ENCODE measurements around the gene FAM229B. TPM values are rescaled to one million over a fixed set of nuclear protein-coding genes. Genes with fewer than 3 reads are reported as not detected.

FAM229B gene
- total and polyA plus RNA-seq, 2 donors (not counting 1 experiment from before 2014, with no cell fraction given) = 20.3 to 23.8 TPM

DNA sequence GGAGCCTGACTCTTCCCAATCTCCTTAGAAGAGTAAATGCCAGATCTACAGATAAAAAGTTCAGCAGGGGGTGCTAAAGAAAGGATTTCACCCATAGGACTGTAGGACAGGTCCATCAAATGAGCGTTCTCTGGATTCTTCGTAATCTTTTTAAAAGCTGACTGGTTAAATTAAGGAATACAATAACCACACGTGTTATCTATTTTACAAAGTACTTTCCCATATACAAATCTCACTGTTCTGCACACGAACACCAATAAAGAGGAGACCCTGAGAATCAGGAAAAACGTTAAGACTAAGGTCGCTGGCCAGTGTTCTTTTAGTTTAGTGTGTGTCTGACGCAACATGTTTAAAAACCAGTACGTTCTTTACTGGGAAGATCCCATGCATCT, 651 bp upstream of the FAM229B start:
- Histone ChIP-seq H2AFZ (ENCODE audit: low read length) (peak overlapping the region; percentile 86), H3K4me2 (ENCODE audit: extremely low read depth, insufficient read depth, low read length) (peak overlapping the region; percentile 80), H3K9ac (ENCODE audit: insufficient read depth, low read length) (peak overlapping the region; percentile 72), H3K36me3 (ENCODE audit: control insufficient read depth, insufficient read depth, low read length) (no peaks in the 10 kb centered on the region), H3K4me3 (replicated peaks in 1 of 4; ENCODE audit: control extremely low read depth in 1 of 4, insufficient read depth in 1 of 4, low read depth in 3 of 4, low read length in 4 of 4) (peak overlapping the region; percentile 71 to 99 (median 77)), H4K20me1 (ENCODE audit: control insufficient read depth, extremely low read depth, insufficient read depth, low read length) (no peaks in the 10 kb centered on the region), H3K27ac (ENCODE audit: insufficient read depth, low read length) (peak overlapping the region; percentile 82), H3K79me2 (ENCODE audit: control insufficient read depth, insufficient read depth, low read length) (no peaks in the 10 kb centered on the region), H3K9me3 (ENCODE audit: control insufficient read depth, insufficient read depth, low read depth, low read length) (no peaks in the 10 kb centered on the region), H3K27me3 (ENCODE audit: control insufficient read depth, insufficient read depth, low read length) (no peaks in the 10 kb centered on the region), H3K4me1 (ENCODE audit: control insufficient read depth, extremely low read depth, insufficient read depth, low read length) (no peaks in the 10 kb centered on the region)
- TF ChIP-seq, protein P1, sequence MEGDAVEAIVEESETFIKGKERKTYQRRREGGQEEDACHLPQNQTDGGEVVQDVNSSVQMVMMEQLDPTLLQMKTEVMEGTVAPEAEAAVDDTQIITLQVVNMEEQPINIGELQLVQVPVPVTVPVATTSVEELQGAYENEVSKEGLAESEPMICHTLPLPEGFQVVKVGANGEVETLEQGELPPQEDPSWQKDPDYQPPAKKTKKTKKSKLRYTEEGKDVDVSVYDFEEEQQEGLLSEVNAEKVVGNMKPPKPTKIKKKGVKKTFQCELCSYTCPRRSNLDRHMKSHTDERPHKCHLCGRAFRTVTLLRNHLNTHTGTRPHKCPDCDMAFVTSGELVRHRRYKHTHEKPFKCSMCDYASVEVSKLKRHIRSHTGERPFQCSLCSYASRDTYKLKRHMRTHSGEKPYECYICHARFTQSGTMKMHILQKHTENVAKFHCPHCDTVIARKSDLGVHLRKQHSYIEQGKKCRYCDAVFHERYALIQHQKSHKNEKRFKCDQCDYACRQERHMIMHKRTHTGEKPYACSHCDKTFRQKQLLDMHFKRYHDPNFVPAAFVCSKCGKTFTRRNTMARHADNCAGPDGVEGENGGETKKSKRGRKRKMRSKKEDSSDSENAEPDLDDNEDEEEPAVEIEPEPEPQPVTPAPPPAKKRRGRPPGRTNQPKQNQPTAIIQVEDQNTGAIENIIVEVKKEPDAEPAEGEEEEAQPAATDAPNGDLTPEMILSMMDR (conservative IDR thresholded peaks at IDR 0.05 in 1 of 2, IDR thresholded peaks at IDR 0.05 in 1 of 2; ENCODE audit: low read depth in 1 of 2, low read length in 2 of 2) = peak in 1 of 2 donors; percentile 43
- no peak for TF ChIP-seq EZH2 (IDR thresholded peaks at IDR 0.05; ENCODE audit: low read length, missing control alignments)
- peak; percentile 56 to 68 for DNase-seq (ENCODE audit: low read depth in 2 of 2)

DNA sequence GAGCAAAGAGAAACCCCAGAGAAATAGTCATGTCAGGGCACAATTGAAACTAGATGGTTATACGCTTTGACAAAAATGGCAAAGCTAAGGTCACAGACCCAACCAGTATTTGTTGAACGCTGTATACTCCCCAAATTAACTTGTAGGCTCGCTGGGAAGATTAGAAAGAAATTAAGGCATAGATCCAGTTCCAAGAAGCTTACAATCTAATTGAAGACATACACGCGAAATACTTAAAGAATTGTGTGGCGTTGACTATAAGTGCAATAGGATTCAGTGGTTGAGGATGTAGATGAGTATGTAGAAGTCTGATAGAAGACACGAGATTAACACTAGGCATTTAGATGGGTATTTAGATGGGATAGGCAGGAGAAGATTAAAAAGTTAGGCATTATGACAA, 525 bp downstream of the FAM229B start:
- no peak for TF ChIP-seq EZH2 (IDR thresholded peaks at IDR 0.05; ENCODE audit: low read length, missing control alignments)
- TF ChIP-seq, protein P1 (conservative IDR thresholded peaks at IDR 0.05 in 1 of 2, IDR thresholded peaks at IDR 0.05 in 1 of 2; ENCODE audit: low read depth in 1 of 2, low read length in 2 of 2) = no peak
- Histone ChIP-seq H3K4me3 (replicated peaks in 1 of 4; ENCODE audit: control extremely low read depth in 1 of 4, insufficient read depth in 1 of 4, low read depth in 3 of 4, low read length in 4 of 4) (peak overlapping the region; percentile 71 to 99 (median 77)), H3K36me3 (ENCODE audit: control insufficient read depth, insufficient read depth, low read length) (no peaks in the 10 kb centered on the region), H3K4me1 (ENCODE audit: control insufficient read depth, extremely low read depth, insufficient read depth, low read length) (no peaks in the 10 kb centered on the region), H3K27ac (ENCODE audit: insufficient read depth, low read length) (peak overlapping the region; percentile 82), H3K4me2 (ENCODE audit: extremely low read depth, insufficient read depth, low read length) (peak overlapping the region; percentile 80), H3K27me3 (ENCODE audit: control insufficient read depth, insufficient read depth, low read length) (no peaks in the 10 kb centered on the region), H3K9ac (ENCODE audit: insufficient read depth, low read length) (peak overlapping the region; percentile 72), H3K79me2 (ENCODE audit: control insufficient read depth, insufficient read depth, low read length) (no peaks in the 10 kb centered on the region), H2AFZ (ENCODE audit: low read length) (peak overlapping the region; percentile 83), H3K9me3 (ENCODE audit: control insufficient read depth, insufficient read depth, low read depth, low read length) (no peaks in the 10 kb centered on the region), H4K20me1 (ENCODE audit: control insufficient read depth, extremely low read depth, insufficient read depth, low read length) (no peaks in the 10 kb centered on the region)
- peak in 1 of 2 donors; percentile 6 for DNase-seq (ENCODE audit: low read depth in 2 of 2)

DNA sequence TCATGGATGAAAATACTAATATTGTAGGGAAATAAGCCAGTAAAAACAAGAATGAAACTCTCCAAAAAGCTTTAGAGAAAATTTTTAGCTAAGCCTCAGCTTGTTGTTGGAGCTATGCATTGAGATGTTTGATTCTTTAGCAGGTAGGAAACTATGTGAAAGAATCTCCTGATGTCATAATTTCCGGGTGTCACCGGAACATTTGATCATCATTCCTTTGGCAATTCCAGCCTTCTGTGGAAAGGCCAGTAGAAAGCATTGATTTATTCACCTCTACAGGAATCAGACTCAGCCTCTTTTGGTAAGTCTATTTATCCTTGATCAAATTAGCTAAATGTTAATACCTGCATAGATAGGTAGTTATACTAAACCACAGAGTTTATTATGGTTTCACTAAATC, 9.5 kb downstream of the FAM229B start:
- Histone ChIP-seq H2AFZ (ENCODE audit: low read length) (no peak overlapping the region), H3K36me3 (ENCODE audit: control insufficient read depth, insufficient read depth, low read length) (no peaks in the 10 kb centered on the region), H3K79me2 (ENCODE audit: control insufficient read depth, insufficient read depth, low read length) (no peaks in the 10 kb centered on the region), H3K4me3 (replicated peaks in 1 of 4; ENCODE audit: control extremely low read depth in 1 of 4, insufficient read depth in 1 of 4, low read depth in 3 of 4, low read length in 4 of 4) (no peak overlapping the region), H3K4me1 (ENCODE audit: control insufficient read depth, extremely low read depth, insufficient read depth, low read length) (no peaks in the 10 kb centered on the region), H3K4me2 (ENCODE audit: extremely low read depth, insufficient read depth, low read length) (no peak overlapping the region), H3K9ac (ENCODE audit: insufficient read depth, low read length) (no peak overlapping the region), H3K9me3 (ENCODE audit: control insufficient read depth, insufficient read depth, low read depth, low read length) (no peaks in the 10 kb centered on the region), H4K20me1 (ENCODE audit: control insufficient read depth, extremely low read depth, insufficient read depth, low read length) (no peaks in the 10 kb centered on the region), H3K27ac (ENCODE audit: insufficient read depth, low read length) (no peak overlapping the region), H3K27me3 (ENCODE audit: control insufficient read depth, insufficient read depth, low read length) (no peaks in the 10 kb centered on the region)
- DNase-seq (ENCODE audit: low read depth in 2 of 2) = no peak
- TF ChIP-seq, protein P1 (conservative IDR thresholded peaks at IDR 0.05 in 1 of 2, IDR thresholded peaks at IDR 0.05 in 1 of 2; ENCODE audit: low read depth in 1 of 2, low read length in 2 of 2) = no peak
- no peak for TF ChIP-seq EZH2 (IDR thresholded peaks at IDR 0.05; ENCODE audit: low read length, missing control alignments)
